Activated naive CD4-positive, alpha-beta T cell (primary cell): Measurements from ENCODE around the gene MYCN.
"Not testable (repeated sequence)": the region's sequence is repeated elsewhere in the genome, so short reads cannot be mapped to it uniquely, and the experiment has no call there.

Experiments
- DNase-seq, 4 experiments: peaks; one replicate each; lab custom pipeline; 2025; lab: John Stamatoyannopoulos, UW

MYCN gene

GRCh38 chr2:15907461-15908324 lies 32.7 kb upstream of the MYCN start:
- no peak for DNase-seq

GRCh38 chr2:15908371-15908770 lies 32.0 kb upstream of the MYCN start:
- no peak for DNase-seq

DNA sequence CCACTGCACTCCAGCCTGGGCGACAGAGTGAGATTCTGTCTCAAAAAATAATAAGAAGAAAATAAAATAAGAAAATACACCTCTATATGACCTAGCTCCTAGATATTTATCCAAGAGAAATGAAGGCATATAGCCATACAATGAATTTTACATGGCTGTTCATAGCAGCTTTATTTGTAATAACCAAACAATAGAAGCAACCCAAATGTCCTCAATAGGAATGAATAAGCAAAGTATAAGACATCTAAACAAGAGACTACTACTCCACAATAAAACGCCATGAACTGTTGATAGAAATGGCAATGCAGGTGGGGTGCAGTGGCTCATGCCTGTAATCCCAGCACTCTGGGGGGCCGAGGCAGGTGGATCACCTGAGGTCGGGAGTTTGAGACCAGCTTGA lies 31.2 kb upstream of the MYCN start:
- DNase-seq = no peak

DNA sequence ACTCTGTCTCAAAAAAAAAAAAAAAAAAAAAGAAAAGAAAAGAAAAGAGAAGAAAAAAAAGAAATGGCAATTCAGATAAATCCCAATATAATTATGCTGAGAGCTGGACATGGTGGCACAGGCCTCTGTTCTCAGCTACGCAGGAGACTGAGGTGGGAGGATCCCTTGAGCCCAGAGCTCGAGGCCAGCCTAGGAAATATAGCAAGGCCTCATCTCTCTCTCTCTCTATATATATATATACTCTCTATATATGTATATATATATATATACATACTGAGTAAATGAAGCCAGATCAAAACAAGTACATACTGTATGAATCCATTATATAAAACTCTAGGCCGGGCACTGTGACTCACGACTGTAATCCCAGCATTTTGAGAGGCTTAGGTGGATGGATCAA lies 30.6 kb upstream of the MYCN start:
- no peak for DNase-seq

GRCh38 chr2:15911270-15911669 lies 29.1 kb upstream of the MYCN start:
- DNase-seq = not testable (repeated sequence)

- no peak for DNase-seq
Measured at GRCh38 chr2:15911686-15912085, 28.7 kb upstream of the MYCN start.

DNA sequence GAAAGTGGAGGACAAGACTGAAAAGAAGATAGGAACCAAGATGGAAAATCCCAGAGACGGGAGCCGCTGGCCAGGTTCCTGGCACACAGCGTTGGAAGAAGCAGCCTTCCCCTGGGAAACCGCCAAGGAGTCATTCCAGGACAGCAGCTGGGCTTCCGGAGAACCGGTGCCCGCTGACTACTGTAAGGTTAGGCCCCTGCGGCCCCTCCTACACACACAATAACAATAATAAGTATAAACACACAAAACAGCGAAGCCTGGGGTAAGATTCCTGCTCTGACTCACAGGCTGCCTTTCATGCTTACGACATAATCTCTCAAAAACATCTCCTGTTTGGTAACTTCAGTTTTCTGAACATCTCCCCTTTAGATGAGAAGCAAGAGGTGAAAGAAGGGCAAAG lies 28.1 kb upstream of the MYCN start:
- no peak for DNase-seq

- DNase-seq = no peak
Measured at GRCh38 chr2:15913146-15913545, 27.2 kb upstream of the MYCN start.

DNA sequence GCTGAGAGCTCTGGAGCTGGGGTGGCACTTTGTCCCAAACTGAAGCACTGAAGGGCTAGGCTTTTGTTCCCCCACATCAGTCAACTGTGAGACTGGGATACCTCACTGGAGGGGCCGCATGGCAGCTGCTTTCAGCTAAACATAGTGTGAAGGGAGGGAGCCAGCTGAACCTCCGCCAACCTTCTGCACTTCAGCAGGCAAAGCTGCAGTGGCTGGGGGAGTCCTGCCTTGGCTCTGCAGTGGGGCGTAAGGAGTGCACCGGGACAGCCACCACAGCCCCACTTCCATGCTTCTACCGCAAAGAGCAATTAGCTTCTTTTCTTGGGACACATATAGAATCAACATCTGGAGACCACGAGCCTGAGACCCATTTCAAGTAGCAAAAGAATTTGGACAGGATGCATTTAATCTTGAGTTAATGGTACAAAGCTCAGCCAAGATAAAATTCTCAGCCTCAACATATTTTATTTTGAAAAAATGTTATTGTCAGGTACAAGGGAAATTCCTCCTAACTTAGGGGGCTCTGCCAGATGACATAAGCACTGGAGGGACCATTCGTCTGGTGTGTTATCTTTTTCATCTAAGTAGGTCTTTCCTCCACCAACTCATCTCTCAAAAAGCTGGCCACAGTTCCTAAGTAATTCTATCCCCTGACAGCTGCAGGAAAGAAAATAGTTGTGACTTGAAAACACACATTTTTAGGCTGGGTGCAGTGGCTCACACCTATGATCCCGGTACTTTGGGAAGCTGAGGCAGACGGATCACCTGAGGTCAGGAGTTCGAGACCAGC lies 25.6 kb upstream of the MYCN start:
- no peak for DNase-seq

DNA sequence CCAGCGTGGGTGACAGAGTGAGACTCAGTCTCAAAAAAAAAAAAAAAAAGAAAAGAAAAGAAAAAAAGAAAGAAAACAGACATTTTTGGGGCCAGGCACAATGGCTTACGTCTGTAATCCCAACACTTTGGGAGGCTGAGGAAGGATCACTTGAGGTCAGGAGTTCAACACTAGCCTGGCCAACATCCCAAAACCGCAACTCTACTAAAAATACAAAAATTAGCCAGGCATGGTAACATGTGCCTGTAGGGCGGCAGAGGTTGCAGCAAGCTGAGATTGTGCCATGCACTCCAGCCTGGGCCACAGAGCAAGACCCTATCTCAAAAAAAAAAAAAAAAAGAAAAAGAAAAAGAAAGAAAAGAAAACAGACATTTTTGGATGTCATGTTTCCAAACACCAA lies 24.8 kb upstream of the MYCN start:
- not testable (repeated sequence) for DNase-seq

GRCh38 chr2:15916336-15916735 lies 24.0 kb upstream of the MYCN start:
- no peak for DNase-seq

GRCh38 chr2:15918761-15919356 lies 21.5 kb upstream of the MYCN start:
- DNase-seq = no peak

DNA sequence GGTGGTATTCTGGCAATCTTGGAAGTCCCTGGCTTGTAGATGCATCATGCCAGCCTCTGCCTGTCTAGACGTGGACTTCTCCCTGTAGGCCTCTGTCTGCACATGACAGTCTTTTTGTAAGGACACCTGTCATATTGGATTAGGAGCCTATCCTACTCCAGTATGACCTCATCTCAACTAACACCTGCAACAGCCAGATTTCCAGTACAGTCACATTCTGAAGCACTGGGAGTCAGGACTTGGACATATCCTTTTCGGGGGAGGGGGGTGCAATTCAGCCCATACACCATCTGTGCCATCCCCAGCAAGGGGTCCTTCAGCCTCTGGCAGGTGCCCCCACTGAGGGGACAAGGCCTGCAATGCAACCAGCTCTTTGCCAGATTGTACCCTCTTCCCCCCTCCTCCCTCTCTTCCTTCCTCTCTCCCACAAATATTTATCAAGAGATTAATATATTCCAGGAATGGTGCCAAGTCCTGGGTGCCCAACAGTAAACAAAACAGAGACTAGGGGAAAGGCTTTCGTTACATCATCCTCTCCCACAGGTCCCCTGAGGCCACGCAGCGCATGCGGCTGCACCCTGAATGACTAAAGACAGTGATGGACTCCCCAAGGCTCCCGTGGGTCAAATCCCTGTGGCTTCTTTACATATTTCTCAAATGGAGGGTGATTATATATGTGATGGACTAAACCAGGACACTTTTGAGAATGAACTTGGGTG lies 20.5 kb upstream of the MYCN start:
- no peak for DNase-seq

- no peak for DNase-seq
Measured at GRCh38 chr2:15920696-15921095, 19.7 kb upstream of the MYCN start.

- DNase-seq = no peak
Measured at GRCh38 chr2:15923597-15923996, 16.8 kb upstream of the MYCN start.

GRCh38 chr2:15925819-15926218 lies 14.5 kb upstream of the MYCN start:
- DNase-seq = no peak

GRCh38 chr2:15926252-15926651 lies 14.1 kb upstream of the MYCN start:
- no peak for DNase-seq

DNA sequence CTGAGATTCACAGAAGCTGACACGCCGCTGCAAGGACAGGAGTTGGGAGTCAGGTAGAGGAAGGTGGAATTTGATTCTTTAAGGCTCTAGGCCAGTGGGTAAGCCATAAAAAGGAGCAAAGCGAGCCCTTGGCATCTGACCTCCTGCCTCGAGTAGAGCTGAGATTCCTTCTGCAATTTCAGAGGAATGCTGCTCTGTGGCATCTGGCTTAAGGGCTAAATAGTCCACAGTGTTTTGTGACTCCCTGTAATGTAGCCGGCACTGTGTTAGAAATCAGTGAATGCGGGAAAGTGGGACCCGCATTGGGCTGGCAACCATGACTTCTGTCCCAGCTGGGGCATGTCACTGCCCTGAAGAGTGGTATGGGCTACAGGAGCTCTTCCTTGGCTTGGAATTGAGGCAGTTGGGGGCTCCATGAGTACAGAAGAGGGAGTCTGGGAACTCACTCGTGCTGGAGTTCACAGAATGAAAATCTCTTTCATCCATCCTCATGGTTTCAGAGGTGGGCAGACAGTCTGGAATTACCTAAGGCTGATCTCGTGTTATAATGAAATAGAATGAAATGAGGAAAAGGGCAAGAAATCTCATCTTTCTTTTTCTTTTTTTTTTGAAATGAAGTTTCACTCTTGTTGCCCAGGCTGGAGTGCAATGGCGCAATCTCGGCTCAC lies 12.7 kb upstream of the MYCN start:
- no peak for DNase-seq

GRCh38 chr2:15929008-15929407 lies 11.3 kb upstream of the MYCN start:
- not testable (repeated sequence) for DNase-seq

- no peak for DNase-seq
Measured at GRCh38 chr2:15929861-15930260, 10.5 kb upstream of the MYCN start.

- no peak for DNase-seq
Measured at GRCh38 chr2:15930589-15931318, 9.6 kb upstream of the MYCN start.
